GM21576 (cell line): Measurements from ENCODE around the gene CFAP45.

ENCODE experiments used
- ATAC-seq: cut with Tn5 transposase; IDR thresholded peaks from one replicate; pipeline ENCODE4 v1.9.1; 2021; ENCODE audit warnings: mild to moderate bottlenecking, moderate library complexity; ENCODE audit not compliant: unreplicated experiment

Gene CFAP45

DNA sequence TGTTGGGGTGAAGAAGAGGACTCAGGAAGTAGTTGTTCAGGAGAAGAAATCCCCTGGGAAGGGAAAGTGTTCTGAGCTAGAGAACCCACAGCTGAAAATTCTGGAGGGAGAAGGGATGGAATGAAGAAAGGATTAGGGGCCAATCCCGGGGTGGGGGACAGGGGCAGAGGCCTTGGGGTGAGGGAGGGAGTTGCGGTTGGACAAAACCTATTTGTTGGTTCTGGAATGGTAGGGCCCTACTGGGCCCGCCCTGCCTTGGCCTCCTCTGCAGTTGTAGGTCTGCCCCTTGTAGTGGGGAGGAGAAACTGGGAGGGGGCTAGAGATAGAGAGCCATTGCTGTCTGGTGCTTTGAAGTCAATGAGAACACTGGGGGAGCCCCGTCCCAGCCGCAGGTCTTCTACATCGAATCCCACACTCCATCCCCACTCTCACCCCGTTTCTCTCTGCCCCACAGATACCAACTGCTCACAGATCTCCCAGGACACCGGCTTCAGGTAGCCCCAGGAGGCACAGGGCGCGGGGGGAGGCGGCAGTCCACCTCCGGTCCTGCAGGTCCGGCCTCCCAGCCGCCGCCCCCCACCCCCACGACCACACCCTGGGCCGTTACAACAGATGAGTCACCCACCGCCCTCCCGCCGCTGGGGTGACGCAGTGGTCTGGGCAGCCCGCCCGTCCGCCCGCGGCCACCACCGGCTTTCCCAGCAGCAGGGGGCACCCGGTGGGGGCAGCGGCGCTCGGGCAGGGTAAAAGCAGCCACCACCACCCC, 24.2 kb upstream of the CFAP45 start:
- no peak for ATAC-seq

DNA sequence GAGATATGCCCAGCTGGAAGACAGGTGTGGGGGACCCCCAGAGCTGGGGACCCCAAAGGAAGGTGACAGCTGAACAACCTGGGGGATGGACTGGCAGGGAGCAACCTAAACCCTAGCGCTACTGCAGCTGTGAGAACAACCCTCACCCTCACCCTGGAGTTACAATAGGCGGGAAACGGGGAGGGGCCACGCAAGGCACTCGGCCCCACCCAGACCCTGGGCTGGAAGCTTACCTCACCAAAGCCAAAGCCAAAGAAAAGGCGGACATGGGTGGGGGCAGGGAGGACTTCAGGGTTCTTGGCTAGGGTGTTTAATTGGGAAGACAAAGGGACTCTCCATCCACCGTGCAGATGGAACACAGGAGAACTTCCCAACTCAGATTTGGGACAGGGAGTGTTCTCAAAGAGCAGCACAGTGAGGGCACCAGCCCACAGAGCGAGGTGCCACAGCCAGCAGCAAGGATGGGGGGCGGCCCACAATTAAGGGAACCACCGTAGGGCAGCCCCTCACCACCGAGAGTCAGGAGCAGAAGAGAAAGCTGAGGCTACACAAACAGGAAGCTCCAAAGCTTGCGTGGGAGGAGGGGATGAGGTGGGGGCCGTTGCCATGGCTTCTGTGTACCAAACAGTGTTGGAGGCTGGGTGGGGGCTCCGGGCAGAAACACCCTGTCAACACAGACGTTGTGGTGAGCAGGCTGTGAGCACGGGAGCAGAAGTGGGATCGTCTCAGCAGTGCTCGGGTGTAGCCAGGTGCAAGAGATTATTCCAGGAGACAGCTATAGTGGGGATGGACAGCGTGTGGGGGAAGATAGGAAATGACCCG, 23.4 kb upstream of the CFAP45 start:
- peak; percentile 34 for ATAC-seq

DNA sequence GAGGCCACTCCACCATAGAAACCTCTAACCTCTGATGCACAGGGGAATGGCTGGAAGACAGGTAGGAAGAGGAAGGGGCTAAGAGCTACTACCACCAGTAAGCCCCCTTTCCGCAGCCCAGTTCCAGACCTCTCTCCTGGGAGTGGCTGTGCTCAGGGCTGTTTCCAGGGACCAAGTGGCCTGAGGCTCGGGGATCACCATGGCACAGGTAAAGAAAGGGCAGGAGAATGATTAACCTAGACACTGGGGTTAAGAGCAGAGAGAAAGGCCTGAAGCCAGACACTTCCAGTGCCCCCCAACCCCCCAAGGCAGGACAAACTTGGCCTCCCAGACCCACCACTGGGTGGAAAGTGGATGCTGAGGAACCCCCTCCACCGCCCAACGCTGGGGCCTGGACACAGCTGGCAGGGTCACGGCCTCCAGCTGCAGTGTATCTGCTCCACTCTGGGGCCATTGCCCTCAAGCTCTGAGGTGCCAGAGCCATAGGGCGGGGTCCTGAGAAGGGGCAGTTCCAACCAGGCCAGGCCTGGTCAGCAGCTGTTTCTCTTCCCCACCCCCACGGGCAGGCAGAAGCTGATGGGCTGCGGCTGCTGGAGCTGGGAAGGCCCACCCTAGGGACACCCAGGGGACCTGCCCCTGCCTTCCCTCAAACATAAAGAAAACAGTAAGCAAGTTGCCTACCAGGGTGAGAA, 22.7 kb upstream of the CFAP45 start:
- ATAC-seq = no peak

DNA sequence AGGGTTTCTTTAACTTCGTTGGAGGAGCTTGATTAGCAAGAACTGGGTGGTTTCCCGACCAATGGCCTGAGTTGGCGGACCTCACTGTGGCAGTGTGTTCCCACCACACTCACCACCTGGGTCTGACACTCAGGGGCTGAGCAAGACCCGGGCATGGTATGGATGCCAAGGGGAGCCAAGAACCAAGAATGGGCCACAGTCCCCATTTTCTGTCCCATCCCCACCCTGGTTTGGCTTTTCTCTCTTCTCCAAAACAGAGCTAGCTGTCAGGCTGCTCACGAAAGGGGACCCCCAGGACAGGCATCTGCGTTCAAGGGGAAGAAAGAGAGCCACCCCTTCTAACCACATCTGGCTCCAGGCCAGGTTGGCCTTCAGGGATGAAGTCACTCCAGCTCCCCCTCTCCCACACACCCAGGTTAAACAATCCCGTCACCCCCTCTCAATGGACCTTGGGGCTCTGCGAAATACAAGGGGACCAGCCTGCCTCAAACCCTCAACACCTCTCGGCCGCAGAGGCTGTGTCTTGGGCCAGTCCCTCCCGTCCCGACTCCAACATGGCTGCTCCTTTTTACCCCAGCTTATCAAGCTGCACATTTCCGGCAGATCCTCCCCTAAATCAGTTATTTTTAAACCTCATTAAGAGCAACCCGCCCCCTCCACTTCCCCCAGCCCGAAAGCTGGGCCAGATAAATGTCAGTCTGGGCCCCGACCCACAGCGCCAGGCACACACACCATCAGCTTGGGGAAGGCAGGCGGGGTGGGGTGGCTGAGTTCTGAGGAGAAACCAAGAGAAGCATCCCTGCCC, 21.9 kb upstream of the CFAP45 start:
- no peak for ATAC-seq

DNA sequence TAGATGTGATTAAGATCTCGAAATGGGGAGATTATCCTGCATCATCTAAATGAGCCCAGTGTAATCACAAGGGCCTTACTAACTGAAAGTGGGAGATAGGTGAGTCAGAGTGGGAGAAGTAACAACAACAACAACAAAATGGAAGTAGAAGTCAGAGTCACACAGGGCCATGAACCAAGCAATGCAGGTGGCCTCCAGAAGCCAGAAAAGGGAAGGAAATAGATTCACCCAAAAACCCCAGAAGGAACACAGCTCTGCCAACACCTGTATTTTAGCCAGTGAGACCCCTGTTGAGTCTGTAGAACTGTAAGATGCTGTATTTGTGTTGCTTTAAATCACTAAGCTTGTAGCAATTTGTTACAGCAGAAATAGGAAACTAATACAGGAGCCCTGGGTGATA, 21.3 kb upstream of the CFAP45 start:
- peak; percentile 25 for ATAC-seq

DNA sequence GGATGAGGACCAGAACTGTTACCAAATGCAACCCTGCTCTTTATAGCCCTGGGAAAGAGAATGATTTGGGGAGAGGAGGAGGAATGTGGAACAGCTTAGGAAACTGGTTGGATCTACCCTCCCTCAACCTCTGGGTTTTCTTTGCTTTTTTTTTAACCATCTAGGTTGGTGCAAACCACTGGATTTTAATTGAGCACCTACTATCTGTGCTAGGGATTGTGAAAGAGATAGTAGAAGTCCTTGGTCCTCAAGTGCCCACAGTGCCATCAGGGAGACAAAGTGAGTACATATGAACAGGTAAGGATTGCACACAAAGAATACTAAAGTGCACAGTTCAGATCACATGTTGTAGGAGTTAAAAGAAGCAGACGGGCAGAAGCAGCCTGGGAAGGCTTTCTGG, 20.7 kb upstream of the CFAP45 start:
- ATAC-seq = no peak

DNA sequence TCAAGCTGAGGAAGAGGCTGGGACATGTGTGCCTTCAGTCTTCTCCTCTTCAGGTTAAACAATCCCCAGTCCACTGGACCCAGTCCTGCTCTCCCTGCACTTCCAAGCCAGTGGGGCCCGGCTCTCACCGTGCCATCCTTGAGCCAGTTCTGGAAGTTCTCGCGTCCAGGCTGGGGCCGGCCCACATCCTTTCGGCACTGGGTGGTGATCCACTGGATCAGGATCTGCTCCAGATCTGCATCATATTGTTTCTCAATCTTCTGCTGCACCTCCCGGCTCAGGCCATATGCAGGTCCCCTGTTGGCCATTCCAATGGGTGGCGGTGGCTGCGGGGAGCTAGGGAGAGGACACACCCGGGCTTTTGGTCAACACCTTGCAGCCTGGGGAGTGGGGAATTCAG, 20.2 kb upstream of the CFAP45 start:
- no peak for ATAC-seq

DNA sequence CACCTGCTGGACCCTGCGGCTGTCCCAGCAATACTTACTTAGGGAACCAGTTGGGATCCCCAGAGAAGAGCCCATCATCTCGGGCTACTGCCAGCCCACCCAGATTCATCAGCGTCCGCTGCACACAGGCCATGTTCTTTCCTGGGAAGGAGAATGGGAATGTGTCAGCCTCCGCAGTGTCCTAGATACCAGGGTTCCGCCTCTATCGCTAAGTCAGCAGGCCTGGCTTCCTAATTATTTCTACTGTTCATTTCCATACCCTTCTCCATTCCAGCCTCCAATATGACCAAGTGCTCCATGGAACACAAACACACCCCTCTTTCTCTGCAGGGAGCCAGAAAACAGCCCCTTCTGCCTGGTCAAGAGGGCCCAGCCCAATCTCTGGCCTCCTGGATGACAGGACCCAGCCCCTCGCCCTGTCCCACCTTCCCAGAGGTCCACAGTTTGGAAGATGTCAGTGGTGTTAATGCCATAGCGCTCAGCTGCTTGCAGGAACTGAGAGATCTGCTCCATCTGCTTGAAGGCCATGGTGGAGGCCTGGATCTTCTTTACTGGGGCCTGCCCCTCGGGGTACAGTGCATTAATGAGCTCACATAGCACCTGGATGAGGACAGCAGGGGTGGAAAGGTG, 19.4 kb upstream of the CFAP45 start:
- no peak for ATAC-seq

DNA sequence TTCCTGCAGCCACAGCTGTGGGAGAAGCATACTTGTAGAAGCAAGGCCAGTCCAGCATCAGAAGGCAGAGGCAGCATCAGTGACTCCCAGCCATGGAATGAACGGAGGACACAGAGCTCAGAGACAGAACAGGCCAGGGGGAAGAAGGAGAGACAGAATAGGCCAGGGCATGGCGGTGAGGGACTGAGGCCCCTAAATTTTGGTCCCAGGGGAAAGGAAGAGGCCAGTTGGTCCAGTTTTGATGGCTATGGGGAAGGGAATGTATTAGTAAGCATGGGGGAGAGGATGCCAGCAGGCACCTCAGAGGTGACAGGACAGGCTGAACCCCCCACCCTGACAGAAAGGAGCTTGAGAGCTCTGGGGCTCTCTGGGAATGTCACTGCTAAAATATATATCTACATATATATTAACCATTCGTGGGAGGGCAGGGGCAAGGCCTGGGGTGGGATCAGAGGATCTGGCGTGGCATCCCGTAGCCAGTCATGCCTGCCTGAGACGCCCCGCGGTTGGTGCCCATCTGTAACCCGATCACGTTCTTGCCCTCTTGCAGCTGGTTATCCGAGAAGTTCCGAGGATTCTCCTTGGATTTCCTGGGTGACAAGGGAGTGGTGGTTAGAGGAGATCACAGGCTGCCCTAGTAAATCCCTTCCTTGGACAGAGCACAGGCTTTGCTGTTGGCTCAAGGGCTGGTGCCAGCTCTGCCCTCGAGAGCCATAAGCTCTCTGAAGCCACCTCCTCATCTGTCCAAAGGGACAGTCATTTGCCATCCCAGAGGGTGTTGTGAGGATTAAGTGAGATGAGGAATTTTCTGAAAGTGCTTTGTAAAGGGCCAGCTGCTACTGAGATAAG, 18.6 kb upstream of the CFAP45 start:
- no peak for ATAC-seq

DNA sequence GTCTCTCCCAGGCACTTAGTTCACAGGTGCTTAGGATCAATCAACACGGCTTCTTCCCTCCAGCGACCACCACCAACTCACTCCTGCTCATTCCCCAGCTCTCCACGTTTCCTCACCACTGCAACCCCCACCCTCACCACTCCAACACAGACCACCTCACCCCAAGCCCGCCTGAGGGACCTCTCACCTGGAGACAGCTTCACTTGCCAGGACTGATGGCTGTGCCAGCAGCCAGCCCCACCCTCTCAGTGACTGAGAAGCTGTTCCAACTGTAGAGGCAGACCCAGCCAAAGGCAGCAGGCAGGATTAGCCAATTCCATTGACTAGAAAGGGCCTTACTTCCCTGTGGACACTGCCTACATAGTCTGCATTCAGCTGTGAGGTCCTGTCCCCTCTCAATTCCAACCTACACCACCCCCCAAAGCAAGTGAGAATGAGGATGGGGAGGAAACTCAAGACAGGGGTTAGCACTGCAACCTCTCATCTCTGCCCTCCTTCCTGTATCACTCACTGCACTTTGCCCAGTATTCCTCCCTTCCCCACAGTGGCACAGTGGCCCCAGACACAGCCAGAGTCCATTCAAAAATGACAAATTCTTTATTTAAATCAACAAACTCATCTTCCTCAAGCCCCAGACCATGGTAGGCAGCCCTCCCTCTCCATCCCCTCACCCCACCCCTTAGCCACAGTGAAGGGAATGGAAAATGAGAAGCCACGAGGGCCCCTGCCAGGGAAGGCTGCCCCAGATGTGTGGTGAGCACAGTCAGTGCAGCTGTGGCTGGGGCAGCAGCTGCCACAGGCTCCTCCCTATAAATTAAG, 17.8 kb upstream of the CFAP45 start:
- ATAC-seq = no peak

DNA sequence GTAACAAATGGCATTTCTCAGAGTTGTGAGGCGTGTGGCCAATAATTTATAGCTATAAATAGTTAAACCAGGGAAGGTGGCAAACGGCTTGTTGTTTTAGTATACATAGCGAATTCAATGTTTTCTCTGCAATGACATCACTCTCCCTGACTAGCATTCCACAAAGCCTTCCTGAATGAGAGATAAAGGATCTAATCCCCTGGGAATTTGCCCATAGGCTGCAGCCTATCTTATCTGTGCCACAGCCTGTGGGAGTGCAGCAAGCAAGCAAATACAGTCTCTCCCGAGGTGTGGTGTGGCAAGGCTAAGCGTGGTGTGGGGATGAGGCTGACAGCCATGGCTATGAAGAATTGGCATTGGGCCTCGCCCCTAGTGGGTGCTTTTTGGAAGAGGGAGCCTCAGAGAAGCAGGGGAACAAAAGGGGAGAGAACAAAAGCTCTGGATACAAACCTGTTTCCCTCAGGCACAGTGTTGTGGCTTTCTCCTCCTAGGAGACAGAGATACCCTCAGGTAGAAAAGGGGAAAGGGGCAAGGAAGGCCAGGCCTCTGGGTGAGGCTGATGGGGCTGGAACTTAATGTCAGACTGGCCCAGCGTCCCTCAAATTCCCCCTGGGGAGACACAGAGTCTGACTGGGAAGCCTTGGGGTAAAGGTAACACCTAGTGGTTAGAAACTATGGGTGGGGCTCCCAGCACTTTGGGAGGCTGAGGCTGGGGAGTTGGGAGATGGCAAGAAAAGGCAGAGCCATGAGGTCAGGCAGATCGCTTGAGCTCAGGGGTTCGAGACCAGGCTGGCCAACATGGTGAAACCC, 16.5 kb upstream of the CFAP45 start:
- ATAC-seq = no peak

DNA sequence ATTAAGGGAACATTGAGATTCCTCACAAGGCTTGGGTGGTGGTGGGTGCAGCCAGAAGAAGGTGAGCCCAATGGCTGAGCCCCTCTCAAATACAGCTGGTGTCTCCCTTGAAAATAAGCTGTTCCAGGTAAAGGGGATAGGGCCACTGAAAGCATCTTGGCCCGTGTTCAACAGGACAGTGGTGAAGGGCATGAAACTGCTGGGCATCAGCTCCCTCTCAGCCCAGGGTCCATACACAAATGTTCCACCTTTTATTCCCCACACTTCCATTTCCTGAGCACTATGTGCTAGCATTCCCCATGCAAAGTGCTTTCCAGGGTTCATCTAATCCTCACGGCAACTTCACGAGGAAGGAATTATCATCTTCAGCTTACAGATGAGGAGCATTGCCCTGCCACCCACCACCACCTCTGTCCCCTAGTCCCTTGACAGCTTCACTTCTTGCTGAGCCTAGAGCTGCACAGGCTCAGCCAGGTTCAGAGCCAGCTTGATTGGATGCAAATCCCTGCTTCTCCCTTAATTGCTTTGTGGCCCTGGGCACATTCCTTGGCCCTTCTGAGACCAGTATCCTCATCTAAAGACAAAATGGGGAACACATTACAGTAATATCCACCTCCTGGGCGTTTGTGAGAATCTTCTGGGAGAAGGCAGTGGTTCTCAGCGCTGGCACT, 15.7 kb upstream of the CFAP45 start:
- no peak for ATAC-seq

DNA sequence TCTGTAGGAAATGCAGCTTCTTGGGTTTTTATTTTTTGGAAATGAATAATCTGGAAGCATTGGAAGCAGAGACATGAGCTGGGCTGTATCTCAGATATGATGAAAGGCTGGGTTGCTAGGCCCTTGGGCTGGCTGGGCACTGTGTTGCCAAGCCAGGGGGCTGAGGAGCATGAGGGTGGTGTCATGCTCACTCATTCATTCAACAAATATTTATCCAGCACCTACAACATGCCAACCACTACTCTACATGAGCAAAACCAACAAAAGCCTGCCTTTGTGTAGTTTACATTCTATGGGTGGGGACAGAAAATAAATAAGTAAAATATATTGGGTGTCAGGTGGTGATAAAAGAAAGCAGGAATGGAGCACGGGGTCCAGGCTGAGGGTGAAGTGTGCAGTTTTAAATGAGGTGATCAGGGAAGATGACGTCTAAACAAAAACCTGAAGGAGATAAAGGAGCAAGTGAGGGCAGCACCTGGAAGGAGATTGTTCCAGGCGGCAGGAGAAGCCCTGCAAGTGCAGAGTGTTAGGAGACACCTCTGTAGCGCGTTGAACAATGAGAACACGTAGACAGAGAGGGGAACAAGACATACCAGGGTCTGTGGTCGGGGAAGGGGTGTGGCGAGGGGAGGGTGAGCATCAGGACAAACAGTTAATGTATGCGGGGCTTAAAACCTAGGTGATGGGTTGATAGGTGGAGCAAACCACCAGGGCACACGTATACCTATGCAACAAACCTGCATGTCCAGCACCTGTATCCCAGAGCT, 14.5 kb upstream of the CFAP45 start:
- no peak for ATAC-seq

DNA sequence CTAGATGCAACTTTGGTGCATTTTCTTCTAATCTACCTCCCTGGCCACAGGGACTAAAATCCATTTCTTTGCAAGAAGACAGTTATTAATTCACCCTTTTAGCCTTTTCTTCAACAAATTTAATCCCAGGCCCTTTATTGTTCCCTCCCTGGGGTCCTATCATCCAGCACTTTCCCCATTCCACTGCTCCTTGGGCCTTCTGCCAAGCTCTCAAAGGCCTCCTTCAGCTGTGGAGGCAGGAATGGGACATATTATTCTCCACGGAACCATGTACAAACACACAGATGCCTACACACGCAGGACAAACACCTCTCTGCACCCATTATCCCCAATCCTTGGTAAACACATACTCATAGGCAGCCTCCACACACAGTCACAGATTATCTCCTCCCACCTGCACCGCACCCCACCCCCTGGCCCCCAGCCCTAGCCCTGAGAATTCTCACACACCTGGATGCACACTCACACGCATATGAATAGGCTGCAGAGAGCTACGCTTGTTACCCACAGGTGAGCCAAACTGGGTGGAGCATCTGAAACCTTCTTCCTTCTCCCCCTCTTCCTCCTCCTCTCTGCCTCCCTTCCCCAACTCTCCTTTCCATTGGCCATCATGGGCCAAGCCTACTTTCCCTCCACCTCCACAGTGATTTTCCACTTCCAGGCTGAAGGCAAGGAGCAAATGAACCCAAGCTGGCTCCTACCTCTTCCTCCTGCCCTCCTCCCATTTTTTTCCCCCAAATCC, 13.7 kb upstream of the CFAP45 start:
- ATAC-seq = no peak

DNA sequence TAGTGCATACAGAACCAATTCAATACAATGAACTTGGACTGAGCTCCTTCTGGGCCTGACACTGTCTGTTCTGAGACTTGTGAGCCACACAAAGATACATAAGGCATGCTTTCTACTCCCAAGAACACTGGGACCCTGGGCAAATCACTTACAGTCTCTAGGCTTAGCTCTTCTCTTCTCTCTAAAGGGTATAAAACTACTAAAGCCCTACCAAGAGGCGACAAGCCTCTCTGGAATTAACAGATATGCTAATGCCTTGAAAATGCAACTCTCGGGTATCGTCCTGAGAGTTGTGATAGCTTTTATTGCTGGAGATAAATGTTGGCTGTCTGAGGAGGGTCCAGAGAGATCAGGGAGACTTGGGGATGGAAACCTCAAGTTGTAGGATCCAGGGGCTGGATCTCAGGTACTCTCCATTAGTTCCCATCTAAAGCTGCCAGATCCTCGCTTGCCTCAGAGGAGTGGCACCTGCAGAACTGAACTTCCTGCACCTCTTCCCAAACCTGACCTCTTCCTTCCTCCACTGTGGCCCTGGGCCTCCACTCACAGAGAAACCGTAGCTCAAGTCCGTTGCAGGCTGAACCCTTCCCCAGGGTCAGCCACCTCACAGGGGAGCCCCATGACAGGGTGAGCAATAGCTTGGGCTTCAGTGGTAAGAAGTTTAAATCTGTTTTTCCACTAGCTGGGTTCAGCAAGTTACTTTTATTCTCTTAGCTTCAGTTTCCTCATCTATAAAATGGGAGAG, 11.5 kb upstream of the CFAP45 start:
- no peak for ATAC-seq
